Fibroblast of the aortic adventitia (primary cell): ENCODE data around the gene DUSP9. TPM values are rescaled to one million over a fixed set of nuclear protein-coding genes. Genes with fewer than 3 reads are reported as not detected.
A peak's percentile ranks its signal among the peaks of the same experiment; 100 is the strongest.
"Not testable (repeated sequence)": the region's sequence is repeated elsewhere in the genome, so short reads cannot be mapped to it uniquely, and the experiment has no call there.

Source experiments
- DNase-seq: peaks from one replicate; pipeline ENCODE4 v3.0.0-alpha.2; 2010; ENCODE audit warnings: low read depth
- H3K4me3 ChIP-seq: 2 replicates; pipeline ENCODE4 v1.5.1; 2011; ENCODE audit warnings: low read depth, mild to moderate bottlenecking, control low read depth, low read length, moderate library complexity
- CTCF ChIP-seq: IDR thresholded peaks from 2 replicates; pipeline ENCODE4 v1.5.1; 2011; ENCODE audit warnings: mild to moderate bottlenecking, low read length, control low read depth, inconsistent platforms; ENCODE audit not compliant: insufficient read depth
- total RNA-seq: library from RNA; depleted of rRNA; stranded (reverse); fragments of >200 nt; gene quantifications from 2 replicates; pipeline ENCODE4 v1.2.3, GENCODE V29; 2012; ENCODE audit warnings: low replicate concordance

DUSP9 gene
- total RNA-seq, 1 donor = not detected

- TF ChIP-seq CTCF = no peak
- no peak overlapping the region for H3K4me3 ChIP-seq
- no peak for DNase-seq
Observed at GRCh38 chrX:153602601-153603000, 44.4 kb upstream of the DUSP9 start.

GRCh38 chrX:153603131-153603656 is 43.8 kb upstream of the DUSP9 start:
- H3K4me3 ChIP-seq = no peak overlapping the region
- no peak for DNase-seq
- no peak for TF ChIP-seq CTCF

- DNase-seq, H3K4me3 ChIP-seq: not testable (repeated sequence)
Observed at GRCh38 chrX:153604666-153605380, 42.2 kb upstream of the DUSP9 start.

GRCh38 chrX:153606503-153606902 is 40.5 kb upstream of the DUSP9 start:
- H3K4me3 ChIP-seq = no peak overlapping the region
- DNase-seq = no peak
- TF ChIP-seq CTCF = no peak

GRCh38 chrX:153608376-153608775 is 38.6 kb upstream of the DUSP9 start:
- no peak for TF ChIP-seq CTCF
- H3K4me3 ChIP-seq = no peak overlapping the region
- no peak for DNase-seq

- no peak overlapping the region for H3K4me3 ChIP-seq
- peak; percentile 51 for DNase-seq
- no peak for TF ChIP-seq CTCF
Observed at GRCh38 chrX:153608806-153609205, 38.2 kb upstream of the DUSP9 start.

- DNase-seq = peak; percentile 63
- peak; percentile 77 for TF ChIP-seq CTCF
- H3K4me3 ChIP-seq = peak overlapping the region; percentile 28
Observed at GRCh38 chrX:153609917-153610835, 36.8 kb upstream of the DUSP9 start.
